ENCODE data around the gene BACH2.
A peak's percentile ranks its signal among the peaks of the same experiment; 100 is the strongest.

Gene BACH2

DNA sequence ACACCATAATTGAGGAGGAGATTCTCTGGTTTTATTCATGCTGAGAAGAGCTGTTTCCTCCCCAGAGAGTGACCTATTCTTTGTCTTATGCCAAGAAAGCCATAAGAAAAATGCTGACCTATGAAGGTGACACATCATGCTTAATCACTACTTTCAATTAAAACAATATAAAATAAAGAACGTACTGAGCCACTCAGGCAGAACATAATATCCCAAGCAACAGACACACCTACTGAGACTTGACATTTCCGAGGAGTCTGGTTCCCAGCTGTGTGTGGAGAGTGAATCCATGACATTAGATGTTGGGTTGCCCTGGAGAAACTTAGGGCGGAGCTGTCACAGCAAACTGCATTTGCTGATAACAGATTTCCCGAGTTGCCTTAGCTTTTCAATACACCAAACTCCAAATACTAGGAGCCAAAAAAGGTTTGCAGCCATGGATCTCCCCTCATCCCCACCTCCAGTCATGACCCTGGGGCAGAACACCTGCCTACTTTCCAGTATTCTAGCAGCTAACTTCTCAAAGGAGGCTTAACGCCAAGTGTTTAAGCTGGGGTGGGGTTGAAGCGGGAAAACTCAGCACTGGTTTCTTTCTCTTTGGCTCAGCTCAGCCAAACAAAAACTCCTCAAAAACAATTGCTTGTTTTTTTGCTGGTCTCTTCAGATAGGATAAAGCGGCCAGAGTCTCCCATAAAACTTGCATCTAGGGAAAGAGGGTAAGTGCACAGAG, 92.2 kb downstream of the BACH2 start:
- DNase-seq: no peak

- no peak for DNase-seq
Observed at GRCh38 chr6:90203672-90204071, 93.0 kb downstream of the BACH2 start.

DNA sequence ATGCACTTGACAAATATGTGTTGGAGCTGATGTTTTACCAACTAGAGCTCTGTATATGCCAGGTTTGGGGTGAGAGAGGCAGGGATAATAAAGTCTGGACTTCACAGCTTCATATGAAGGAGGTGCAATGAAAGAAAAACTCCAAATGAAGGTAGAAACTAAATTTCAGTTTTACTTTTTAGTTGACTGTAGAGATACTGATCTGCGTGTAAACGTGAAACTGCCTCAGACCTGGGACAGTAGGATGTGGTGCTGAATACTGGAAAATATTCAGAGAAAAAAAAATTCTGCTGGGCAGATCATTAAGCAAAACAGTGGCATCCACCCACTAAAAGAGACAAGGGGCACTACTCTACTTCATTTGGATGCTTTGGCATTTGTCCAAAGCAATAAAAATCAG, 94.5 kb downstream of the BACH2 start:
- no peak for DNase-seq

DNA sequence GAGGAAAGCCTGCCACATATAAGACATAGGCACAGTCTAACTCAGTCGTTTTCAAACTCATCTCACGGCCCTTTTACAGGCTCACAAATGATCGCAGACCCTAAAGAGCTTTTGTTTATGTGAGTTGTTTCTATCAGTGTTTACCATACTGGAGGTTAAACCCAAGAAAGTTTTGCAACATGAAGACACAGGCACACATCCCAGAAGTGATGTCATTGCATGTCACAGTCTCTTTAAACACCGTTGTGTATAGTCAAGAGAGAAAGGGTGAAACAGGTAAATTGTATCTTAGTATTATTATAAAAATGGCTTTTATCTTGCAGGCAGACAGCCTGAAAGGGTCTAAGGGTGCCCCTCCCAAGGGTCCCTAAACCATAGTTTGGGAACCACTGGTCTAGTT, 96.7 kb downstream of the BACH2 start:
- no peak for DNase-seq

DNA sequence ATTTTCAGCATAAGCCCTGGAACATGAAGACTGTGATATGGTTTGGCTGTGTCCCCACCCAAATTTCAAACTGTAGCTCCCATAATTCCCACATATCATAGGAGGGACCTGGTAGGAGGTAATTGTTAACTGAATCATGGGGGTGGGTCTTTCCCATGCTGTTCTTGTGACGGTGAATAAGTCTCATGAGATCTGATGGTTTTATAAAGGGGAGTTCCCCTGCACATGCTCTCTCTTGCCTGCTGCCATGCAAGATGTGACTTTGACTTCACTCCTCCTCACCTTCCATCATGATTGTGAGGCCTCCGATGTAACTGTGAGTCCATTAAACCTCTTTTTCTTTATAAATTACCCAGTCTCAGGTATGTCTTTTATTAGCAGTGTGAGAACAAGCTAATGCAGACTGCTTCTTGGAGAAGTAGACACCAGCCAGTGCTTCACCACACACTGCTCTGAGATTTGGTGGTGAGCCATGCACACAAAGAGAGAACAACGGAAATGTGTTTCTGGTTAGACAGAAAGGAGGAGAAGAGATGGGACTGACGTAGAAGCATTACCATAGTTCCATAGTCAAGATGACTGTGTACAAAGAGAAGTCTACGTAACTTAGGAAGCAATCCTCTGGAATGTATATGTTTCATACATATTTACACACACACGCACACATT, 97.8 kb downstream of the BACH2 start:
- no peak for DNase-seq

GRCh38 chr6:90197854-90198496, 98.7 kb downstream of the BACH2 start:
- DNase-seq: no peak

DNA sequence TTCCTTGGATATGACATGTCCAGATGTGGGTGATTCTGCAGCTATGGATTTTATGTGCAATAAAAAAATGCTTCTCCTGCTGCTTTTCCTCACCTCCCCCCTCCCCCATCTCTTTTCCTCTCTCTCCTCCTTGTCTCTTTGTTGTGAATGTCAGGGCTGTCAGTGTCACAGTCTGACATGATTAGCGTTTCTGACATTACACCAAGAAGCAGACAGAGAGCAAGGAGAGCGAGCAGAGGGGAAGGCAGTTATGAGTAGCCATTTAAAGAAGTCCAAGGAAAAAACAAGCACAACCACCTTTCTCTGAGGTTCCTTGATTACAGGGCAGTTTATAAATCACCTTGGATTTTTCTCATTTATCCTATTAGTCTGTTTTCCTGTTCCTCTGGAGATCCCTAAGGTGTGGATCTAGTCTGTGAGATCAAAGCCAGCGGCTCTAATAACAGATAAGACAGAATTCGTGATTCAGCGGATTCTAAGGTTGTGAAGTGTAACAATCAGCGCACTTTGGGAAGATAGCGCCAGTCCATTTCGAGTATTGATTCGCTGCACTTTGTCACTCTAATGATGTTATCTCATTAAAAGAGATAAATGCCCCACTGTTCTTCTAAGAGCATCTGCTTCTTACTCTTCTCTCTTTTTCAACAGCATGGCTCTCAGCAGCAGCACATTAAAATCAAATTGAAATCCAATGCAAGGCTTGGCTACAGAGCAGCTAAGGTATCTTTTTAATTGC, 101.4 kb downstream of the BACH2 start:
- DNase-seq: no peak

DNA sequence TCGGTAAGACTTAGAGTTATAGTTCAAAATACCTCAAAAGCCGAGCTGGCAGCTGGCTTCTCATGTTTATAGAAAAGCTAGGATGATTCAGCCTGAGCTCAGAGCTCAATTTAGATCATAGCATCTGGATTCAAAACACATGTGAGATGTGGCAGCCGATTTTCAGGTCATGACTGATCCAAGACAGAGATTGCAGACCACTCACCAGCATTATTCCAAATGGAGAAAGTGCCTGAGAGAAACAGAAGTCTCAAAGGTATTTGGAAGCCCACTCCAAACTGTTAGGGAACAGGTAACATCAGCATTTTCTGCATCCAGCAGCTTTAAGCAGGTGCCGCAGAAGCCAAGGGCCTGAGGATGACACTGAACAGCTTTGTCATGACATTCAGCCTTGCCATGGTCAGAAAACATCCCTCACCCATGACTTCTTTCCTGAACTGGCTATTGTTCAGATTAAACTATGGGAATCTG, 102.2 kb downstream of the BACH2 start:
- DNase-seq: peak; percentile 44

- DNase-seq: no peak
Observed at GRCh38 chr6:90193359-90193758, 103.3 kb downstream of the BACH2 start.

- no peak for DNase-seq
Observed at GRCh38 chr6:90192857-90193256, 103.8 kb downstream of the BACH2 start.

- no peak for DNase-seq
Observed at GRCh38 chr6:90190752-90191395, 105.8 kb downstream of the BACH2 start.

GRCh38 chr6:90190131-90190530, 106.5 kb downstream of the BACH2 start:
- no peak for DNase-seq

DNA sequence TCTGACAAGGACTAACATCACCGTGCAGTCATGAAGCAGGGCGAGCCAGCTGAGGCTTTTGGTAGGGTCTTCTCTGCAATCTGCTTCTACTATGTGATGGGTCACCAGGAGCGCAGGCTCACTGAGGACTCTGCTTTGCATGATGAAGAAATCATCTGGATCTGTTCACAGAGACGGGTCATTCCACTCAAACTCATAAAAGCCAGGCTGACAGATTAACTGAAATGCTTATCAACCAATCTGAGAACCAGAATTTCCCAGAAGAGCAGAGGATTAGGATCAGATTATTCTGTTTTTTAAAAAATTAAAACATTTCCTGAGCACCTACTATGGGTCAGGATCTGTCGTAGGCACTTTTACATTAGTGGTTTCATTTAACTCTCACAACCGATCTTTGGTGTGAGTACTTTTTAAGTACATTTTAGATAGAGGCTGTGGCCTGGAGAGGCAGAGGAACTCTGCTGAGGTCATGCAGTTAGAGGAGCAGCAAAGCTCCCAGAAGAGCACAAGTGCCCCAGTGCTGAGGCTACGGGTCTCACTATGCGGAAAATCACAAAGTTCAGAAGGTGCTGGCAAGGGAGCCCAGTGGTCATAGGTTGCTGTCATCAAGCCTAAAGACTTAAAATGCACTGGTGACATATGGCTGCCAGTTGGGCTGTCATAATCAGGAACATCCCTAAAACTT, 109.1 kb downstream of the BACH2 start:
- DNase-seq: no peak

- DNase-seq: no peak
Observed at GRCh38 chr6:90186637-90187371, 109.8 kb downstream of the BACH2 start.

GRCh38 chr6:90186026-90186425, 110.6 kb downstream of the BACH2 start:
- DNase-seq: no peak

GRCh38 chr6:90184334-90185298, 112.0 kb downstream of the BACH2 start:
- DNase-seq: no peak

- no peak for DNase-seq
Observed at GRCh38 chr6:90183587-90184333, 112.9 kb downstream of the BACH2 start.

- no peak for DNase-seq
Observed at GRCh38 chr6:90180526-90180925, 116.1 kb downstream of the BACH2 start.

All from activated naive CD4-positive, alpha-beta T cell treated with anti-CD3 and anti-CD28 coated beads, Interleukin-2, amount 50 U/mL, for 16 hours (primary cell).